CD14-positive monocyte (primary cell): Measurements from ENCODE around the gene SLC22A7. TPM values are rescaled to one million over a fixed set of nuclear protein-coding genes. Genes with fewer than 3 reads are reported as not detected.
A peak's percentile ranks its signal among the peaks of the same experiment; 100 is the strongest.

Experiments used
- DNase-seq, 3 donors: peaks; one replicate each; pipeline ENCODE4 v3.0.0-alpha.2; 2011 to 2022
- H2AFZ ChIP-seq: 2 replicates; pipeline ENCODE4 v1.6.0; 2012; ENCODE audit warnings: mild to moderate bottlenecking, low read depth, low read length, inconsistent platforms; ENCODE audit not compliant: insufficient read depth, poor library complexity, severe bottlenecking
- H3K27ac ChIP-seq, 2 donors: 1 replicate in 1 of 2; 2 replicates in 1 of 2; pipeline ENCODE4 v1.5.1; 2012 to 2013; ENCODE audit warnings: low read length in 2 of 2, control low read depth in 1 of 2, inconsistent platforms in 1 of 2, low read depth in 1 of 2, mild to moderate bottlenecking in 1 of 2
- H3K27me3 ChIP-seq, 2 donors: one replicate each; pipeline versions ENCODE4 v1.6.0 to v1.6.1; 2011 to 2013; ENCODE audit warnings: low read length in 2 of 2; ENCODE audit not compliant: control insufficient read depth in 2 of 2, insufficient read depth in 2 of 2
- H3K36me3 ChIP-seq, 2 donors: replicated peaks in 1 of 2; 1 replicate in 1 of 2; 2 replicates in 1 of 2; pipeline versions ENCODE4 v1.5.1 to v1.6.1; 2012 to 2013; ENCODE audit warnings: low read length in 2 of 2, control low read depth in 1 of 2, inconsistent platforms in 1 of 2, mild to moderate bottlenecking in 1 of 2; ENCODE audit not compliant: insufficient read depth in 2 of 2, control insufficient read depth in 1 of 2
- H3K4me1 ChIP-seq, 2 donors: 1 replicate in 1 of 2; 2 replicates in 1 of 2; pipeline versions ENCODE4 v1.5.1 to v1.6.1; 2012 to 2013; ENCODE audit warnings: low read length in 2 of 2, control low read depth in 1 of 2, inconsistent platforms in 1 of 2, mild to moderate bottlenecking in 1 of 2, moderate library complexity in 1 of 2; ENCODE audit not compliant: insufficient read depth in 2 of 2, control insufficient read depth in 1 of 2
- H3K4me2 ChIP-seq: replicated peaks from 2 replicates; pipeline ENCODE3; 2012; ENCODE audit warnings: low read length, moderate library complexity, mild to moderate bottlenecking; ENCODE audit not compliant: poor library complexity, severe bottlenecking; ENCODE audit errors: extremely low read depth
- H3K4me3 ChIP-seq, 3 experiments: fragments of 200-600 bp in 1 of 3; sonication (generic) in 1 of 3; replicated peaks in 1 of 3; 1 replicate in 2 of 3; 2 replicates in 1 of 3; pipeline ENCODE4 v1.5.1; 2011 to 2013; ENCODE audit warnings: low read length in 3 of 3, mild to moderate bottlenecking in 3 of 3, control low read depth in 2 of 3, low read depth in 2 of 3, inconsistent platforms in 1 of 3, moderate library complexity in 1 of 3
- H3K79me2 ChIP-seq: 2 replicates; pipeline ENCODE4 v1.6.0; 2012; ENCODE audit warnings: mild to moderate bottlenecking, control low read depth, inconsistent platforms, low read length, moderate library complexity; ENCODE audit not compliant: insufficient read depth
- H3K9ac ChIP-seq: 2 replicates; pipeline ENCODE4 v1.6.0; 2017; ENCODE audit warnings: low read length, mild to moderate bottlenecking; ENCODE audit not compliant: insufficient read depth, poor library complexity, severe bottlenecking
- H3K9me3 ChIP-seq, 2 donors: replicated peaks in 1 of 2; 1 replicate in 1 of 2; 2 replicates in 1 of 2; pipeline versions ENCODE4 v1.5.1 to v1.6.1; 2012 to 2013; ENCODE audit warnings: low read length in 2 of 2, control low read depth in 1 of 2; ENCODE audit not compliant: control insufficient read depth in 1 of 2, insufficient read depth in 1 of 2
- H4K20me1 ChIP-seq: 2 replicates; pipeline ENCODE4 v1.6.0; 2012; ENCODE audit warnings: mild to moderate bottlenecking, low read length, control low read depth, moderate library complexity; ENCODE audit not compliant: insufficient read depth
- H3K27ac Mint-ChIP-seq, 7 donors: one replicate each; pipeline ENCODE4 v1.8.0; 2020; ENCODE audit warnings: mild to moderate bottlenecking in 7 of 7, mixed read lengths in 7 of 7, moderate library complexity in 6 of 7, inconsistent platforms in 2 of 7
- H3K27me3 Mint-ChIP-seq, 3 donors: one replicate each; pipeline ENCODE4 v1.8.0; 2021 to 2022; ENCODE audit warnings: low read depth in 3 of 3, mild to moderate bottlenecking in 3 of 3, mixed read lengths in 3 of 3, moderate library complexity in 3 of 3, inconsistent platforms in 1 of 3
- H3K36me3 Mint-ChIP-seq, 2 donors: one replicate each; pipeline ENCODE4 v1.8.0; 2020; ENCODE audit warnings: mixed read lengths in 2 of 2, inconsistent platforms in 1 of 2, mild to moderate bottlenecking in 1 of 2
- H3K4me1 Mint-ChIP-seq: one replicate; pipeline ENCODE4 v1.8.0; 2020; ENCODE audit warnings: mild to moderate bottlenecking, mixed read lengths
- H3K4me3 Mint-ChIP-seq, 2 donors: one replicate each; pipeline ENCODE4 v1.8.0; 2020; ENCODE audit warnings: mild to moderate bottlenecking in 2 of 2, mixed read lengths in 2 of 2, moderate library complexity in 1 of 2
- H3K9me3 Mint-ChIP-seq, 7 donors: one replicate each; pipeline ENCODE4 v1.8.0; 2020 to 2022; ENCODE audit warnings: mixed read lengths in 7 of 7, mild to moderate bottlenecking in 6 of 7, moderate library complexity in 6 of 7, inconsistent platforms in 2 of 7
- CTCF ChIP-seq: fragments of 200-600 bp; IDR thresholded peaks from one replicate; pipeline ENCODE4 v1.8.0; 2022; ENCODE audit warnings: antibody characterized with exemption, mild to moderate bottlenecking
- WGBS: methylation state at CpG from one replicate; pipeline ENCODE4 v1.1.5; 2013; ENCODE audit warnings: missing lambda C conversion rate; ENCODE audit not compliant: insufficient coverage; 5-methylcytosine and 5-hydroxymethylcytosine counted together
- intact Hi-C, 2 donors: fragments of 100-400 bp; cut with micrococcal nuclease; formaldehyde crosslinking; loops; one replicate each; pipeline versions ENCODE4 v1.15.0 to v1.15.1; 2023
- polyA plus RNA-seq, 3 donors: library from polyadenylated mRNA; depleted of rRNA in 1 of 3; unstranded in 2 of 3; stranded (reverse) in 1 of 3; fragments of 300-500 nt in 2 of 3; fragments of >200 nt in 1 of 3; fragmentation: Illumina TruSeq in 2 of 3; gene quantifications; 1 replicate in 2 of 3; 2 replicates in 1 of 3; pipeline ENCODE4 v1.2.3, GENCODE V29; 2012 to 2021

Gene SLC22A7
- polyA plus RNA-seq, 3 donors, result not detected

DNA sequence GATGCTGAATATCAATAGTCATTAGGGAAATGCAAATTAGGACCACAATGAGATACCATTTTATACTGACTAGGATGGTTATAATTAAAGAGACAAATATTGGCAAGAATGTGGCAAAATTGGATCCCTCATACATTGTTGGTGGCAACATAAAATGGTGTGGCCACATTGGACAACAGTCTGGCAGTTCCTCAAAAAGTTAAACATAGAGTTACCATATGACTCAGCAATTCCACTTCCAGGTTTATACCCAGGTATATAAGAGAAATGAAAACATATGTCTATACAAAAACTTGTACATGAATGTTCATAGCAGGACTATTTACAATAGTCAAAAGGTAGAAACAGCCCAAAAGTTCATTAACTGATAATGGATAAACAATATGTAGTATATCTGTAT lies 12.6 kb downstream of the SLC22A7 start:
- Mint-ChIP-seq H3K4me3 (no peak overlapping the region), H3K4me1 (peaks cover 76% of the 10 kb centered on the region), H3K27me3 (peaks cover 0 to 2% (median 0%) of the 10 kb centered on the region in 3 donors), H3K9me3 (peaks cover 0 to 3% (median 0%) of the 10 kb centered on the region in 7 donors), H3K36me3 (peaks cover 0 to 4% of the 10 kb centered on the region in 2 donors), H3K27ac (peak overlapping the region in 4 of 7 donors; percentile 53 to 79 (median 74))
- Histone ChIP-seq H3K9me3 (no peaks in the 10 kb centered on the region), H3K4me1 (peaks cover 70 to 76% of the 10 kb centered on the region in 2 donors), H3K36me3 (no peaks in the 10 kb centered on the region), H3K27ac (no peak overlapping the region), H3K79me2 (no peaks in the 10 kb centered on the region), H3K9ac (no peak overlapping the region), H3K4me2 (peak overlapping the region; percentile 39), H3K4me3 (no peak overlapping the region), H3K27me3 (no peaks in the 10 kb centered on the region), H2AFZ (no peak overlapping the region), H4K20me1 (no peaks in the 10 kb centered on the region)
- peak; percentile 29 to 64 (median 62) for DNase-seq
- intact Hi-C loops, result no loop called here
- no peak for TF ChIP-seq CTCF

GRCh38 chr6:43311666-43312065 lies 13.6 kb downstream of the SLC22A7 start:
- H3K9ac ChIP-seq, result no peak overlapping the region
- H3K27ac ChIP-seq, result peak overlapping the region; percentile 0 to 68
- peaks cover 3 to 8% of the 10 kb centered on the region in 2 donors for H3K36me3 Mint-ChIP-seq
- DNase-seq, result peak; percentile 43 to 80 (median 69)
- H2AFZ ChIP-seq, result no peak overlapping the region
- H4K20me1 ChIP-seq, result no peaks in the 10 kb centered on the region
- peaks cover 74 to 86% of the 10 kb centered on the region in 2 donors for H3K4me1 ChIP-seq
- H3K79me2 ChIP-seq, result no peaks in the 10 kb centered on the region
- TF ChIP-seq CTCF, result no peak
- intact Hi-C loops, result no loop called here
- peaks cover 0 to 3% (median 0%) of the 10 kb centered on the region in 7 donors for H3K9me3 Mint-ChIP-seq
- H3K27me3 Mint-ChIP-seq, result peaks cover 0 to under 1% (median 0%) of the 10 kb centered on the region in 3 donors
- H3K9me3 ChIP-seq, result no peaks in the 10 kb centered on the region
- peak overlapping the region in 1 of 3 experiments; percentile 29 for H3K4me3 ChIP-seq
- H3K27me3 ChIP-seq, result no peaks in the 10 kb centered on the region
- peak overlapping the region; percentile 39 for H3K4me2 ChIP-seq
- WGBS, result no CpG with 5 or more reads among the region's 3 CpGs
- peak overlapping the region; percentile 50 to 96 (median 85) for H3K27ac Mint-ChIP-seq
- peak overlapping the region in 1 of 2 donors; percentile 39 for H3K4me3 Mint-ChIP-seq
- no peaks in the 10 kb centered on the region for H3K36me3 ChIP-seq
- H3K4me1 Mint-ChIP-seq, result peaks cover 83% of the 10 kb centered on the region
